ENCODE results near the gene USH2A. TPM values are rescaled to one million over a fixed set of nuclear protein-coding genes. Genes with fewer than 3 reads are reported as not detected.

Gene USH2A
- total RNA-seq, 2 experiments from 2014 or later, result not detected

GRCh38 chr1:215786997-215787396 lies 636.3 kb downstream of the USH2A start:
- DNase-seq (no peak), ATAC-seq (no peak)
- Mint-ChIP-seq H3K4me1 (no peaks in the 10 kb centered on the region), H3K27ac (no peak overlapping the region), H3K27me3 (no peaks in the 10 kb centered on the region), H3K4me3 (no peak overlapping the region), H3K36me3 (ENCODE audit: low read depth) (no peaks in the 10 kb centered on the region), H3K9me3 (ENCODE audit: low read depth) (peaks cover 2% of the 10 kb centered on the region)
- intact Hi-C loops (cut with DNase I, micrococcal nuclease), result no loop called here
- POLR2A ChIA-PET, result no interaction called here
- CTCF ChIA-PET, result no interaction called here

GRCh38 chr1:215780641-215781040 lies 642.6 kb downstream of the USH2A start:
- Mint-ChIP-seq H3K27me3 (no peaks in the 10 kb centered on the region), H3K9me3 (ENCODE audit: low read depth) (no peaks in the 10 kb centered on the region), H3K4me1 (no peaks in the 10 kb centered on the region), H3K36me3 (ENCODE audit: low read depth) (no peaks in the 10 kb centered on the region), H3K4me3 (no peak overlapping the region), H3K27ac (no peak overlapping the region)
- DNase-seq, result no peak
- intact Hi-C loops (cut with DNase I, micrococcal nuclease), result no loop called here
- ATAC-seq, result no peak
- CTCF ChIA-PET, result no interaction called here
- POLR2A ChIA-PET, result no interaction called here

GRCh38 chr1:215780139-215780538 lies 643.1 kb downstream of the USH2A start:
- Mint-ChIP-seq H3K4me3 (no peak overlapping the region), H3K36me3 (ENCODE audit: low read depth) (no peaks in the 10 kb centered on the region), H3K27me3 (no peaks in the 10 kb centered on the region), H3K27ac (no peak overlapping the region), H3K9me3 (ENCODE audit: low read depth) (no peaks in the 10 kb centered on the region), H3K4me1 (no peaks in the 10 kb centered on the region)
- DNase-seq, result no peak
- ChIA-PET POLR2A (no interaction called here), CTCF (no interaction called here)
- intact Hi-C loops (cut with DNase I, micrococcal nuclease), result no loop called here
- ATAC-seq, result no peak

GRCh38 chr1:215779729-215780128 lies 643.5 kb downstream of the USH2A start:
- H3K27ac Mint-ChIP-seq, result no peak overlapping the region
- intact Hi-C loops (cut with DNase I, micrococcal nuclease), result no loop called here
- ChIA-PET POLR2A (no interaction called here), CTCF (no interaction called here)
- H3K36me3 Mint-ChIP-seq (ENCODE audit: low read depth), result no peaks in the 10 kb centered on the region
- no peaks in the 10 kb centered on the region for H3K4me1 Mint-ChIP-seq
- ATAC-seq, result no peak
- no peaks in the 10 kb centered on the region for H3K9me3 Mint-ChIP-seq (ENCODE audit: low read depth)
- no peaks in the 10 kb centered on the region for H3K27me3 Mint-ChIP-seq
- DNase-seq, result no peak
- no peak overlapping the region for H3K4me3 Mint-ChIP-seq

- ChIA-PET CTCF (no interaction called here), POLR2A (no interaction called here)
- H3K4me1 Mint-ChIP-seq, result no peaks in the 10 kb centered on the region
Observed at GRCh38 chr1:215777370-215777925, 645.8 kb downstream of the USH2A start.

GRCh38 chr1:215776336-215776735 lies 646.9 kb downstream of the USH2A start:
- no peak overlapping the region for H3K4me3 Mint-ChIP-seq
- no peaks in the 10 kb centered on the region for H3K36me3 Mint-ChIP-seq (ENCODE audit: low read depth)
- H3K27ac Mint-ChIP-seq, result no peak overlapping the region
- ATAC-seq (no peak), DNase-seq (no peak)
- intact Hi-C loops (cut with DNase I, micrococcal nuclease), result no loop called here
- no peaks in the 10 kb centered on the region for H3K27me3 Mint-ChIP-seq
- ChIA-PET POLR2A (no interaction called here), CTCF (interaction anchor here (0.5 kb wide), 1 partner anchor 67 kb away, joined by 3 read pairs; no protein-coding TSS in a partner anchor)
- no peaks in the 10 kb centered on the region for H3K4me1 Mint-ChIP-seq
- no peaks in the 10 kb centered on the region for H3K9me3 Mint-ChIP-seq (ENCODE audit: low read depth)

More at GRCh38 chr1:215777370-215777925, 645.8 kb downstream of the USH2A start:
- intact Hi-C loops (cut with DNase I, micrococcal nuclease), result no loop called here
- Mint-ChIP-seq H3K4me3 (no peak overlapping the region), H3K27me3 (no peaks in the 10 kb centered on the region), H3K36me3 (ENCODE audit: low read depth) (no peaks in the 10 kb centered on the region), H3K27ac (no peak overlapping the region), H3K9me3 (ENCODE audit: low read depth) (no peaks in the 10 kb centered on the region)
- ATAC-seq (no peak), DNase-seq (no peak)

GRCh38 chr1:215772151-215772550 lies 651.1 kb downstream of the USH2A start:
- peaks cover 5% of the 10 kb centered on the region for H3K9me3 Mint-ChIP-seq (ENCODE audit: low read depth)
- ChIA-PET POLR2A (no interaction called here), CTCF (no interaction called here)
- H3K27ac Mint-ChIP-seq, result no peak overlapping the region
- no peaks in the 10 kb centered on the region for H3K4me1 Mint-ChIP-seq
- ATAC-seq, result no peak
- no peak for DNase-seq
- H3K27me3 Mint-ChIP-seq, result no peaks in the 10 kb centered on the region
- no peak overlapping the region for H3K4me3 Mint-ChIP-seq
- intact Hi-C loops (cut with DNase I, micrococcal nuclease), result no loop called here
- no peaks in the 10 kb centered on the region for H3K36me3 Mint-ChIP-seq (ENCODE audit: low read depth)

GRCh38 chr1:215768303-215768702 lies 654.9 kb downstream of the USH2A start:
- no peak for DNase-seq
- no peaks in the 10 kb centered on the region for H3K4me1 Mint-ChIP-seq
- no peak overlapping the region for H3K4me3 Mint-ChIP-seq
- no peak overlapping the region for H3K27ac Mint-ChIP-seq
- ATAC-seq, result no peak
- POLR2A ChIA-PET, result no interaction called here
- CTCF ChIA-PET, result interaction anchor here (1.0 kb wide), 1 partner anchor 15 kb away, joined by 3 read pairs; no protein-coding TSS in a partner anchor
- no peaks in the 10 kb centered on the region for H3K27me3 Mint-ChIP-seq
- H3K36me3 Mint-ChIP-seq (ENCODE audit: low read depth), result no peaks in the 10 kb centered on the region
- H3K9me3 Mint-ChIP-seq (ENCODE audit: low read depth), result peaks cover 10% of the 10 kb centered on the region
- intact Hi-C loops (cut with DNase I, micrococcal nuclease), result no loop called here

- ChIA-PET CTCF (no interaction called here), POLR2A (no interaction called here)
- Mint-ChIP-seq H3K36me3 (ENCODE audit: low read depth) (no peaks in the 10 kb centered on the region), H3K4me3 (no peak overlapping the region), H3K27me3 (no peaks in the 10 kb centered on the region), H3K27ac (no peak overlapping the region), H3K4me1 (no peaks in the 10 kb centered on the region), H3K9me3 (ENCODE audit: low read depth) (peaks cover 10% of the 10 kb centered on the region)
- intact Hi-C loops (cut with DNase I, micrococcal nuclease), result no loop called here
- ATAC-seq (no peak), DNase-seq (no peak)
Observed at GRCh38 chr1:215767761-215768160, 655.5 kb downstream of the USH2A start.

GRCh38 chr1:215766521-215766920 lies 656.7 kb downstream of the USH2A start:
- no peaks in the 10 kb centered on the region for H3K4me1 Mint-ChIP-seq
- CTCF ChIA-PET, result no interaction called here
- no peak for DNase-seq
- no peak for ATAC-seq
- no peaks in the 10 kb centered on the region for H3K27me3 Mint-ChIP-seq
- H3K9me3 Mint-ChIP-seq (ENCODE audit: low read depth), result peaks cover 10% of the 10 kb centered on the region
- H3K4me3 Mint-ChIP-seq, result no peak overlapping the region
- H3K27ac Mint-ChIP-seq, result no peak overlapping the region
- no peaks in the 10 kb centered on the region for H3K36me3 Mint-ChIP-seq (ENCODE audit: low read depth)
- intact Hi-C loops (cut with DNase I, micrococcal nuclease), result no loop called here
- POLR2A ChIA-PET, result no interaction called here

GRCh38 chr1:215765833-215766232 lies 657.4 kb downstream of the USH2A start:
- Mint-ChIP-seq H3K36me3 (ENCODE audit: low read depth) (no peaks in the 10 kb centered on the region), H3K27me3 (no peaks in the 10 kb centered on the region), H3K4me3 (no peak overlapping the region), H3K4me1 (no peaks in the 10 kb centered on the region), H3K9me3 (ENCODE audit: low read depth) (peaks cover 10% of the 10 kb centered on the region), H3K27ac (no peak overlapping the region)
- DNase-seq (no peak), ATAC-seq (no peak)
- ChIA-PET POLR2A (no interaction called here), CTCF (no interaction called here)
- intact Hi-C loops (cut with DNase I, micrococcal nuclease), result no loop called here

GRCh38 chr1:215761446-215761845 lies 661.8 kb downstream of the USH2A start:
- DNase-seq (no peak), ATAC-seq (no peak)
- Mint-ChIP-seq H3K9me3 (ENCODE audit: low read depth) (peaks cover 3% of the 10 kb centered on the region), H3K4me3 (no peak overlapping the region), H3K27me3 (no peaks in the 10 kb centered on the region), H3K4me1 (no peaks in the 10 kb centered on the region), H3K27ac (no peak overlapping the region), H3K36me3 (ENCODE audit: low read depth) (no peaks in the 10 kb centered on the region)
- POLR2A ChIA-PET, result no interaction called here
- intact Hi-C loops (cut with DNase I, micrococcal nuclease), result no loop called here
- CTCF ChIA-PET, result no interaction called here

GRCh38 chr1:215754112-215754511 lies 669.1 kb downstream of the USH2A start:
- intact Hi-C loops (cut with DNase I, micrococcal nuclease), result no loop called here
- H3K9me3 Mint-ChIP-seq (ENCODE audit: low read depth), result no peaks in the 10 kb centered on the region
- no peak overlapping the region for H3K4me3 Mint-ChIP-seq
- ChIA-PET CTCF (interaction anchor here (0.6 kb wide), 1 partner anchor 189 kb away, joined by 3 read pairs; no protein-coding TSS in a partner anchor), POLR2A (no interaction called here)
- ATAC-seq, result no peak
- H3K36me3 Mint-ChIP-seq (ENCODE audit: low read depth), result no peaks in the 10 kb centered on the region
- no peak overlapping the region for H3K27ac Mint-ChIP-seq
- no peak for DNase-seq
- no peaks in the 10 kb centered on the region for H3K27me3 Mint-ChIP-seq
- no peaks in the 10 kb centered on the region for H3K4me1 Mint-ChIP-seq

Data from activated CD4-positive, alpha-beta T cell treated with anti-CD3 and anti-CD28 coated beads for 36 hours (primary cell).